Transverse colon (tissue), 4 donors: ENCODE results near the gene CCDC9B. TPM values are rescaled to one million over a fixed set of nuclear protein-coding genes. Genes with fewer than 3 reads are reported as not detected.
A peak's percentile ranks its signal among the peaks of the same experiment; 100 is the strongest.

Experiments used
- DNase-seq: peaks from one replicate; pipeline ENCODE4 v3.0.0-alpha.2; 2019
- H3K27ac ChIP-seq, 4 donors: fragments of 200-600 bp; sonication (generic); 2 replicates each; pipeline ENCODE4 v1.5.1; 2016 to 2018; ENCODE audit warnings: inconsistent platforms in 4 of 4
- H3K27me3 ChIP-seq: fragments of 200-600 bp; sonication (generic); 2 replicates; pipeline ENCODE4 v1.5.1; 2017; ENCODE audit warnings: inconsistent platforms
- H3K36me3 ChIP-seq, 4 donors: fragments of 200-600 bp; sonication (generic); 2 replicates each; pipeline ENCODE4 v1.5.1; 2017 to 2019; ENCODE audit warnings: inconsistent platforms in 4 of 4
- H3K4me1 ChIP-seq, 4 donors: fragments of 200-600 bp; sonication (generic); 2 replicates each; pipeline ENCODE4 v1.5.1; 2017 to 2020; ENCODE audit warnings: inconsistent platforms in 4 of 4
- H3K4me3 ChIP-seq, 4 donors: fragments of 200-600 bp; sonication (generic); 1 replicate in 1 of 4; 2 replicates in 3 of 4; pipeline versions ENCODE4 v1.5.1 to v1.6.1; 2017 to 2019; ENCODE audit warnings: inconsistent platforms in 4 of 4
- H3K9me3 ChIP-seq, 2 donors: fragments of 200-600 bp; sonication (generic); 2 replicates each; pipeline ENCODE4 v1.5.1; 2017 to 2019; ENCODE audit warnings: inconsistent platforms in 2 of 2
- EP300 ChIP-seq: sonication (generic); formaldehyde crosslinking; IDR thresholded peaks from one replicate; pipeline ENCODE4 v1.6.1; 2017; ENCODE audit warnings: antibody characterized with exemption, low read depth
- POLR2A ChIP-seq: fragments of 450-650 bp; IDR thresholded peaks from one replicate; pipeline ENCODE4 v1.6.1; 2016; ENCODE audit warnings: antibody characterized with exemption, mild to moderate bottlenecking, moderate library complexity
- POLR2AphosphoS5 ChIP-seq, 3 donors: sonication (generic); formaldehyde crosslinking; IDR thresholded peaks; one replicate each; pipeline ENCODE4 v1.6.1; 2016; ENCODE audit warnings: antibody characterized with exemption in 3 of 3
- WGBS, 2 donors: methylation state at CpG; one replicate each; pipeline ENCODE4 v1.1.5; 2018; ENCODE audit warnings: low coverage in 1 of 2; 5-methylcytosine and 5-hydroxymethylcytosine counted together
- in situ Hi-C, 4 donors: fragments of 200-750 bp; cut with MboI; loops; one replicate each; pipeline versions ENCODE4 v1.15.0 to v1.15.1; 2017; ENCODE audit warnings: low sequenced_read_pairs in 3 of 4, low pct_ligation_motif_present in 1 of 4, low pct_unique_long_range_greater_than_20kb in 1 of 4
- intact Hi-C: fragments of 100-400 bp; cut with DNase I; formaldehyde crosslinking; loops from one replicate; pipeline ENCODE4 v1.15.1; 2023; ENCODE audit warnings: low total_unique reads
- total RNA-seq, 4 donors: library from RNA; depleted of rRNA; stranded (reverse); fragments of >200 nt; gene quantifications; one replicate each; pipeline ENCODE4 v1.1.0, GENCODE V29; 2016
- TF ChIP-seq, protein P1 (sequence below), 5 experiments: fragments of 200-600 bp in 3 of 5; fragments of 450-650 bp in 2 of 5; sonication (generic) in 3 of 5; IDR thresholded peaks; 1 replicate in 2 of 5; 2 replicates in 3 of 5; pipeline ENCODE4 v1.5.1; 2016 to 2017; ENCODE audit warnings: antibody characterized with exemption in 5 of 5, inconsistent platforms in 3 of 5, mild to moderate bottlenecking in 2 of 5, moderate library complexity in 1 of 5

CCDC9B gene
- total RNA-seq, 4 donors from 2014 or later, result 22.0 to 49.4 (median 36.9) TPM

DNA sequence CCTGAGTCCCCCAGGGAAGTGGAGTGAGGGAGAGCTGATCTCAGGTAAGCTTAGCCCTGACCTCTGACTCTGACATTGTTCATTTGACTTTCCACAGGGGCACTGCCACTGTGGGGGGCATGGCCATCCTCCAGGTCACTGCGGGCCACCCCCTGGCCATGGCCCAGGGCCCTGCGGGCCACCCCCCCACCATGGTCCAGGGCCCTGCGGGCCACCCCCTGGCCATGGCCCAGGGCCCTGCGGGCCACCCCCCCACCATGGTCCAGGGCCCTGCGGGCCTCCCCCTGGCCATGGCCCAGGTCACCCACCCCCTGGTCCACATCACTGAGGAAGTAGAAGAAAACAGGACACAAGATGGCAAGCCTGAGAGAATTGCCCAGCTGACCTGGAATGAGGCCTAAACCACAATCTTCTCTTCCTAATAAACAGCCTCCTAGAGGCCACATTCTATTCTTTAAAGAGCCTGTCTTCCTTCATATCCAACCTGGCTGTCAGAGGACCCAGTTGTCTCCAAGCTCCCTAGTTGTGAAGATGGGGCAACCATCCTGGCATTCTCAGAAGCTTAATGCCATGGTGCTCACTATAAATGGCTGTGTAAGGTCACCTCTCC is 15.3 kb upstream of the CCDC9B start:
- H3K4me3 ChIP-seq, result no peak overlapping the region
- WGBS, 2 donors, result 72% methylated on average over 3 of the region's 5 CpGs; no CpG with 5 or more reads in 1 of the 2 donors

DNA sequence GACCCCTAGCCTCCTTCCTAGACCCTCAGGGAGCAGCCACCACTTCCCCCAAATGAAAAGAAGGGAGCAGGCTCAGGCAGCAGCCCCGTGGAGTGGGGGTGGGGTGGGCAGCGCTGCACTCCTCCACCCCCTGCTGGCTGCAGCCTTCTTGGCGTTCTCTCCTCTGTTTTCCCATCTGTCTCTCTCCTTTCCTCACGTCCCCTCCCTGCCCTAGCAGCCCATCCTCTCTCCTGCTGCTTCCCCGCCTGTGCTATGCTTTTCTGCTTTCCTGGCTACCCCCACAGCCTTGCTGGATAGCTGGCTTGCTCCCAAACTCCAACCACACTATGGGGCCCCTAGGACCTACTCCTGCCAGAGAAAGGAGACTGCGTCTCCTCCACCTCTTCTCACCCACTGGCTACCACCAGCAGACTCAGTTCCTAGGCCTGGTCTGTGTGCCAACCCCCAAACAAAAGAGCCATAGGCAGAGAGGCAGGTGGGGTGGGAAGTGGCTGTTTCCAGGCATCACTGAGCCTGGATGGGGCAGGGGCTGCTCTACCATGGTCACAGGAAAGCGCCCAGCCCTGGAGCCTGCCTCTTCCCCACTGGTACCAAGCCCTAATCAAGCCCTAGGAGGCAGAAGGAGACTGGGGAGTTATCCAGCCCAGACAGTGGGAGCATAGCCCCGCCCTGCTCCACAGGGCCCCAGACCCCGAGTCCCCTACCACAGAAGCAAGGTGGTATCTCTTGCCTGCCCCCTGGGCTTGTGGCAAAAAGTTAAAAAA is 13.9 kb upstream of the CCDC9B start:
- Histone ChIP-seq H3K4me3 (peak overlapping the region in 2 of 4 donors; percentile 50 to 64), H3K27ac (peak overlapping the region; percentile 95 to 98 (median 96)), H3K9me3 (no peaks in the 10 kb centered on the region), H3K4me1 (peaks cover 22 to 56% (median 38%) of the 10 kb centered on the region in 4 donors), H3K36me3 (peaks cover 0 to 5% (median 0%) of the 10 kb centered on the region in 4 donors), H3K27me3 (no peaks in the 10 kb centered on the region)
- no peak for TF ChIP-seq POLR2AphosphoS5 (IDR thresholded peaks at IDR 0.05)
- no peak for TF ChIP-seq POLR2A
- TF ChIP-seq, protein P1, sequence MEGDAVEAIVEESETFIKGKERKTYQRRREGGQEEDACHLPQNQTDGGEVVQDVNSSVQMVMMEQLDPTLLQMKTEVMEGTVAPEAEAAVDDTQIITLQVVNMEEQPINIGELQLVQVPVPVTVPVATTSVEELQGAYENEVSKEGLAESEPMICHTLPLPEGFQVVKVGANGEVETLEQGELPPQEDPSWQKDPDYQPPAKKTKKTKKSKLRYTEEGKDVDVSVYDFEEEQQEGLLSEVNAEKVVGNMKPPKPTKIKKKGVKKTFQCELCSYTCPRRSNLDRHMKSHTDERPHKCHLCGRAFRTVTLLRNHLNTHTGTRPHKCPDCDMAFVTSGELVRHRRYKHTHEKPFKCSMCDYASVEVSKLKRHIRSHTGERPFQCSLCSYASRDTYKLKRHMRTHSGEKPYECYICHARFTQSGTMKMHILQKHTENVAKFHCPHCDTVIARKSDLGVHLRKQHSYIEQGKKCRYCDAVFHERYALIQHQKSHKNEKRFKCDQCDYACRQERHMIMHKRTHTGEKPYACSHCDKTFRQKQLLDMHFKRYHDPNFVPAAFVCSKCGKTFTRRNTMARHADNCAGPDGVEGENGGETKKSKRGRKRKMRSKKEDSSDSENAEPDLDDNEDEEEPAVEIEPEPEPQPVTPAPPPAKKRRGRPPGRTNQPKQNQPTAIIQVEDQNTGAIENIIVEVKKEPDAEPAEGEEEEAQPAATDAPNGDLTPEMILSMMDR (IDR thresholded peaks at IDR 0.05), result peak in 4 of 5 experiments; percentile 16 to 36 (median 22)
- no peak for TF ChIP-seq EP300
- intact Hi-C loops, result no loop called here
- DNase-seq, result peak; percentile 11
- in situ Hi-C loops, result no loop called here
- WGBS, 2 donors, result 36 to 41% methylated on average over 4 to 9 of the region's 9 CpGs

More for the DNA sequence above, 15.3 kb upstream of the CCDC9B start:
- intact Hi-C loops, result no loop called here
- no peak for DNase-seq
- TF ChIP-seq POLR2A, result no peak
- TF ChIP-seq POLR2AphosphoS5 (IDR thresholded peaks at IDR 0.05), result peak in 1 of 3 donors; percentile 6
- Histone ChIP-seq H3K27ac (peak overlapping the region in 3 of 4 donors; percentile 78 to 98 (median 96)), H3K27me3 (no peaks in the 10 kb centered on the region), H3K9me3 (no peaks in the 10 kb centered on the region), H3K4me1 (peaks cover 18 to 47% (median 30%) of the 10 kb centered on the region in 4 donors), H3K36me3 (peaks cover 0 to 5% (median 0%) of the 10 kb centered on the region in 4 donors)
- in situ Hi-C loops, result no loop called here

GRCh38 chr15:40353697-40354096 is 13.0 kb upstream of the CCDC9B start:
- Histone ChIP-seq H3K36me3 (peaks cover 0 to 5% (median 0%) of the 10 kb centered on the region in 4 donors), H3K9me3 (no peaks in the 10 kb centered on the region), H3K4me3 (peak overlapping the region in 3 of 4 donors; percentile 50 to 64 (median 58)), H3K27ac (peak overlapping the region; percentile 95 to 98 (median 96)), H3K27me3 (no peaks in the 10 kb centered on the region), H3K4me1 (peaks cover 26 to 63% (median 43%) of the 10 kb centered on the region in 4 donors)
- TF ChIP-seq POLR2AphosphoS5 (IDR thresholded peaks at IDR 0.05) (peak; percentile 73 to 85 (median 81)), POLR2A (peak; percentile 85), EP300 (no peak)
- WGBS, 2 donors, result 37% methylated on average over 5 of the region's 5 CpGs; no CpG with 5 or more reads in 1 of the 2 donors
- in situ Hi-C loops (no loop called here), intact Hi-C loops (no loop called here)
- DNase-seq, result peak; percentile 83

DNA sequence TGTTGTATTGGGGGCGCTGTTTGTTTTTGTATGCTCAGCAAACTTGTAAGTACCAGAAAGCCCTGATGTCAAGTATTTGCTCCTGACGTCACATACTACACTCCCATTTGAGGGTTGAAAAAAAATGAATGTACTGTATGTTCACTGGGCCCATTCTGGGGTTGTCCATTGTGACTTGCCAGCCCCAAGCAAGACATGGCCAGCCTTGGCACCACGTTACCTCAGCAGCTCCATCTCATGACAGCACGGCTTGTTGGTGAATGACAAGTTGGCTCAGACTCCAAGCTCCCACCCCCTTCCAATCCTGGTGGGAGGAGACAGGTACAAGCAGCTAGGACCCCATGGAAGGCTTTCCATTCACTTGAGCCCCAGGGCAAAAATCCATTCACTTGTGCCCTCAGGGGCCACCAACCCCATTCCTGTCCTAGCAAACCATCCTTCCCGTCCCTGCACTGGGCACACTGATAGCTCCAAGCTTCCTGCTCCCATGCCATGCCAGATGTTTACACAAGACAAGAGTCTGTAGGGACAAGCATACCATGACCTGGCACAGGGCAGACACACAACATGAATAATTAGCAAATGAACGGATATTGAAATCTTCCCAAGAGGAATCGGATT is 11.7 kb upstream of the CCDC9B start:
- 49 to 67% methylated on average over 1 to 7 of the region's 7 CpGs for WGBS, 2 donors
- in situ Hi-C loops (no loop called here), intact Hi-C loops (no loop called here)
- Histone ChIP-seq H3K4me3 (peak overlapping the region; percentile 3 to 64 (median 54)), H3K9me3 (no peaks in the 10 kb centered on the region), H3K27me3 (no peaks in the 10 kb centered on the region), H3K27ac (peak overlapping the region; percentile 95 to 98 (median 96)), H3K4me1 (peaks cover 24 to 62% (median 45%) of the 10 kb centered on the region in 4 donors), H3K36me3 (peaks cover 0 to 5% (median 0%) of the 10 kb centered on the region in 4 donors)
- TF ChIP-seq, protein P1 (IDR thresholded peaks at IDR 0.05), result no peak
- TF ChIP-seq POLR2A, result peak; percentile 50
- TF ChIP-seq POLR2AphosphoS5 (IDR thresholded peaks at IDR 0.05), result peak in 2 of 3 donors; percentile 30 to 77
- DNase-seq, result peak; percentile 53
